ENCODE data around the gene RFLNA.

DNA sequence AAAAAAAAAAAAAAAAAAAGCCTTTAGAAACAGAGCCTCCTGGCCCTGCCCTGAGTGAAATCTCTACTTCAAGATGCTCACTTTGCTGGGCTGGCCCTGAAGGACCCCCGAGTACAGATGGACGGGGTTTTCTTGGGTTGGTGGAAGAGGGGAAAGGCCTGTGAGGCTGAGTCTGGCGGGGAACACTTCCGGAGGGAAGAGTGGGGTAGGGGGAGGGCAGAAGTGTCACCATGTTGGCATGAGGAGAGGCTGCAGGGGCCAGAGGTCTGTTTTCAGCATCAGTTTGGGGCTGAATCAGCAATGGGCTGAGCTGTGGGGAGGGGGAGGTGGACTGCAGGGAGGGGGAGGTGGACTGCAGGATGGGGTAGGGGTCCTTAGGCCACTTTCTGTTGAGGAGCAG, 15.3 kb downstream of the RFLNA start:
- TF ChIP-seq, protein P1, sequence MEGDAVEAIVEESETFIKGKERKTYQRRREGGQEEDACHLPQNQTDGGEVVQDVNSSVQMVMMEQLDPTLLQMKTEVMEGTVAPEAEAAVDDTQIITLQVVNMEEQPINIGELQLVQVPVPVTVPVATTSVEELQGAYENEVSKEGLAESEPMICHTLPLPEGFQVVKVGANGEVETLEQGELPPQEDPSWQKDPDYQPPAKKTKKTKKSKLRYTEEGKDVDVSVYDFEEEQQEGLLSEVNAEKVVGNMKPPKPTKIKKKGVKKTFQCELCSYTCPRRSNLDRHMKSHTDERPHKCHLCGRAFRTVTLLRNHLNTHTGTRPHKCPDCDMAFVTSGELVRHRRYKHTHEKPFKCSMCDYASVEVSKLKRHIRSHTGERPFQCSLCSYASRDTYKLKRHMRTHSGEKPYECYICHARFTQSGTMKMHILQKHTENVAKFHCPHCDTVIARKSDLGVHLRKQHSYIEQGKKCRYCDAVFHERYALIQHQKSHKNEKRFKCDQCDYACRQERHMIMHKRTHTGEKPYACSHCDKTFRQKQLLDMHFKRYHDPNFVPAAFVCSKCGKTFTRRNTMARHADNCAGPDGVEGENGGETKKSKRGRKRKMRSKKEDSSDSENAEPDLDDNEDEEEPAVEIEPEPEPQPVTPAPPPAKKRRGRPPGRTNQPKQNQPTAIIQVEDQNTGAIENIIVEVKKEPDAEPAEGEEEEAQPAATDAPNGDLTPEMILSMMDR (IDR thresholded peaks at IDR 0.05) = no peak
- TF ChIP-seq POLR2AphosphoS5 (IDR thresholded peaks at IDR 0.05) (no peak), POLR2A (IDR thresholded peaks at IDR 0.05) (no peak)

Measured in prostate gland (tissue), 2 donors.